Measurements from ENCODE around the gene LRRC56.

GRCh38 chr11:551596-551995 lies 14.3 kb downstream of the LRRC56 start:
- no peak for TF ChIP-seq EZH2 (IDR thresholded peaks at IDR 0.05; ENCODE audit: insufficient read depth, poor library complexity, severe bottlenecking)
- TF ChIP-seq EZH2phosphoT487 (IDR thresholded peaks at IDR 0.05; ENCODE audit: insufficient read depth, low read depth): no peak
